K562 (cell line): ENCODE measurements around the gene PLCD1. TPM values are rescaled to one million over a fixed set of nuclear protein-coding genes. Genes with fewer than 3 reads are reported as not detected.
A peak's percentile ranks its signal among the peaks of the same experiment; 100 is the strongest.
"Not testable (repeated sequence)": the region's sequence is repeated elsewhere in the genome, so short reads cannot be mapped to it uniquely, and the experiment has no call there.

Experiments used
- ATAC-seq: fragments of 200-7000 bp; cut with Tn5 transposase; 3 replicates; pipeline ENCODE4 v1.9.1; 2020; ENCODE audit warnings: moderate library complexity
- BruUV-seq: library from RNA; stranded (reverse); fragments of 400-500 nt; replicated peaks from 2 replicates; lab custom pipeline; 2021; lab: Mats Ljungman, UMichigan
- CTCF ChIA-PET: fragments of 300-600 bp; formaldehyde crosslinking; extraction: SDS; loops from one replicate; lab custom pipeline; 2021; ENCODE audit warnings: low intra/inter-chr PET ratio; lab: Yijun Ruan, JAX
- POLR2A ChIA-PET: fragments of 300-600, 350-650 bp; sonication (Branson Sonifier 250); formaldehyde crosslinking; extraction: SDS; loops from one replicate; lab custom pipeline; 2021; ENCODE audit warnings: antibody characterized with exemption, inconsistent platforms; lab: Yijun Ruan, JAX
- DNase-seq, 4 experiments: peaks; one replicate each; pipeline versions ENCODE4 v3.0.0 to v3.0.0-alpha.2; 2011 to 2018; ENCODE audit warnings: low spot score in 3 of 4, mixed read lengths in 3 of 4; ENCODE audit errors: extremely low read depth in 1 of 4
- FAIRE-seq: peaks from 2 replicates; lab custom pipeline; 2011; peaks lifted over from hg19 to GRCh38; lab: Jason Lieb, UNC
- H2AFZ ChIP-seq: 2 replicates; pipeline ENCODE4 v1.6.0; 2011; ENCODE audit warnings: low read depth, low read length, control low read depth, inconsistent platforms
- H3K27ac ChIP-seq: fragments of 200-600 bp; 3 replicates; pipeline ENCODE4 v1.8.0; 2011; ENCODE audit warnings: low read depth, mild to moderate bottlenecking, control low read depth, inconsistent platforms, low read length, moderate library complexity, mixed read lengths; ENCODE audit errors: extremely low read depth
- H3K27me3 ChIP-seq, 2 experiments: fragments of 300-600 bp in 1 of 2; 2 replicates in 1 of 2; 3 replicates in 1 of 2; pipeline versions ENCODE4 v1.6.0 to v1.8.0; 2011; ENCODE audit warnings: inconsistent platforms in 2 of 2, low read length in 2 of 2, mild to moderate bottlenecking in 1 of 2, mixed read lengths in 1 of 2, moderate library complexity in 1 of 2; ENCODE audit not compliant: control insufficient read depth in 2 of 2, insufficient read depth in 2 of 2
- H3K36me3 ChIP-seq: fragments of 300-600 bp; 3 replicates; pipeline ENCODE4 v1.8.0; 2011; ENCODE audit warnings: mild to moderate bottlenecking, low read length, inconsistent platforms; ENCODE audit not compliant: control insufficient read depth, insufficient read depth
- H3K4me1 ChIP-seq, 2 experiments: fragments of 200-600 bp in 1 of 2; replicated peaks in 1 of 2; 2 replicates in 1 of 2; 3 replicates in 1 of 2; pipeline versions ENCODE4 v1.5.1 to v1.8.0; 2011; ENCODE audit warnings: inconsistent platforms in 2 of 2, low read length in 2 of 2, mild to moderate bottlenecking in 1 of 2, mixed read lengths in 1 of 2, moderate library complexity in 1 of 2; ENCODE audit not compliant: control insufficient read depth in 2 of 2, insufficient read depth in 2 of 2
- H3K4me2 ChIP-seq: 2 replicates; pipeline ENCODE4 v1.6.1; 2011; ENCODE audit warnings: low read length, control low read depth, inconsistent platforms, mixed read lengths; ENCODE audit not compliant: insufficient read depth
- H3K4me3 ChIP-seq: fragments of 200-600 bp; sonication (generic), shearing (Covaris generic); 2 replicates; pipeline ENCODE4 v1.5.1; 2016; ENCODE audit warnings: control low read depth, inconsistent platforms
- H3K79me2 ChIP-seq: fragments of 200-600 bp; 3 replicates; pipeline ENCODE4 v1.8.0; 2011; ENCODE audit warnings: low read length, inconsistent platforms; ENCODE audit not compliant: control insufficient read depth, insufficient read depth
- H3K9ac ChIP-seq, 2 experiments: 2 replicates each; pipeline versions ENCODE4 v1.6.0 to v1.6.1; 2011; ENCODE audit warnings: low read depth in 2 of 2, low read length in 2 of 2, control low read depth in 1 of 2, inconsistent platforms in 1 of 2, mild to moderate bottlenecking in 1 of 2, mixed read lengths in 1 of 2; ENCODE audit not compliant: insufficient read depth in 1 of 2
- H3K9me1 ChIP-seq: one replicate; pipeline ENCODE4 v1.6.0; 2011; ENCODE audit warnings: inconsistent platforms, mild to moderate bottlenecking, low read length, moderate library complexity; ENCODE audit not compliant: control insufficient read depth, insufficient read depth
- H3K9me3 ChIP-seq: replicated peaks from 2 replicates; pipeline ENCODE4 v1.5.1; 2011; ENCODE audit warnings: low read depth, low read length, inconsistent platforms; ENCODE audit not compliant: control insufficient read depth, insufficient read depth
- H4K20me1 ChIP-seq: replicated peaks from 2 replicates; pipeline ENCODE4 v1.6.1; 2011; ENCODE audit warnings: low read length, inconsistent platforms, mixed read lengths; ENCODE audit not compliant: control insufficient read depth, insufficient read depth
- ETV6 ChIP-seq, 3 experiments: fragments of 150-350 bp in 1 of 3; sonication (generic) in 1 of 3; formaldehyde crosslinking in 1 of 3; IDR thresholded peaks; 2 replicates each; pipeline versions ENCODE4 v1.6.1 to v1.8.0; 2014 to 2022; ENCODE audit warnings: borderline replicate concordance in 2 of 3, low read depth in 2 of 3, antibody characterized with exemption in 1 of 3, low read length in 1 of 3, mild to moderate bottlenecking in 1 of 3, missing genetic modification reagents in 1 of 3
- NCOA4 ChIP-seq: fragments of 450-650 bp; IDR thresholded peaks from 2 replicates; pipeline ENCODE4 v1.6.1; 2018; ENCODE audit warnings: mild to moderate bottlenecking; ENCODE audit not compliant: partially characterized antibody
- PHTF2 ChIP-seq: fragments of 250-450 bp; sonication (Bioruptor Pico); IDR thresholded peaks from 2 replicates; pipeline ENCODE4 v1.5.0; 2021; ENCODE audit warnings: mild to moderate bottlenecking
- ZBTB2 ChIP-seq: fragments of 450-650 bp; IDR thresholded peaks from 2 replicates; pipeline ENCODE4 v1.6.1; 2016; ENCODE audit warnings: antibody characterized with exemption
- ZKSCAN1 ChIP-seq: fragments of 150-350 bp; IDR thresholded peaks from 2 replicates; pipeline ENCODE4 v1.6.1; 2016; ENCODE audit warnings: low read depth, low read length
- ZNF699 ChIP-seq: fragments of 250-450 bp; sonication (Bioruptor Pico); IDR thresholded peaks from 2 replicates; pipeline ENCODE4 v1.8.0; 2021; ENCODE audit warnings: mild to moderate bottlenecking, moderate library complexity; ENCODE audit not compliant: insufficient replicate concordance
- WGBS: fragments of 100-300 bp; shearing (Covaris generic); methylation state at CpG from one replicate; pipeline ENCODE4 v1.1.6; 2016; ENCODE audit warnings: low coverage, mixed read lengths; ENCODE audit not compliant: insufficient coverage; ENCODE audit errors: missing lambda C conversion rate; 5-methylcytosine and 5-hydroxymethylcytosine counted together
- in situ Hi-C: fragments of 300-500 bp; cut with MboI; formaldehyde crosslinking; loops from 4 replicates; pipeline ENCODE4 v1.15.0; 2018; ENCODE audit warnings: inconsistent platforms, mixed read lengths
- intact Hi-C: fragments of 100-400 bp; cut with micrococcal nuclease; formaldehyde crosslinking; loops from 2 replicates; pipeline ENCODE4 v1.14.2; 2022
- polyA plus RNA-seq, 8 experiments: library from polyadenylated mRNA; depleted of rRNA in 4 of 8; stranded (reverse) in 5 of 8; unstranded in 3 of 8; fragments of >200 nt; fragmentation: Nextera tagmentation in 2 of 8; fragmentation: Illumina TruSeq in 1 of 8; extraction: Ambion mirVana in 2 of 8; extraction: Trizol in 1 of 8; gene quantifications; 2 replicates each; pipeline versions ENCODE4 v1.2.1 to v1.2.3, GENCODE V29; 2011 to 2014; ENCODE audit warnings: inconsistent platforms in 1 of 8, missing spikeins in 1 of 8
- total RNA-seq, 7 experiments: library from RNA; depleted of rRNA in 6 of 7; stranded (reverse); fragments of >200 nt in 6 of 7; fragmentation: Illumina TruSeq in 2 of 7; extraction: Trizol in 2 of 7; gene quantifications; 2 replicates each; pipeline versions ENCODE4 v1.2.1 to v1.2.3, GENCODE V29; 2011 to 2021; ENCODE audit warnings: low replicate concordance in 1 of 7

Gene PLCD1
- total and polyA plus RNA-seq, 9 of the 15 experiments (the other 6 are each of a cell fraction or from before 2014, with no cell fraction given) = 5.4 to 209 (median 116) TPM

GRCh38 chr3:38054499-38055001, 25.1 kb upstream of the PLCD1 start (continued):
- TF ChIP-seq ETV6 (IDR thresholded peaks at IDR 0.05; ENCODE audit: borderline replicate concordance in 1 of 2, low read depth in 2 of 2, low read length in 1 of 2) (no peak), ETV6 (CRISPR knock-in tag; IDR thresholded peaks at IDR 0.05; ENCODE audit: borderline replicate concordance) (no peak), NCOA4 (no peak), ZKSCAN1 (no peak), ZNF699 (no peak), ZBTB2 (no peak), PHTF2 (CRISPR knock-in tag) (no peak)

- H3K36me3 ChIP-seq, H3K27ac ChIP-seq, H3K79me2 ChIP-seq, DNase-seq, CTCF ChIA-PET, H3K9me3 ChIP-seq, H2AFZ ChIP-seq, H4K20me1 ChIP-seq, H3K4me1 ChIP-seq, POLR2A ChIA-PET, intact Hi-C loops, BruUV-seq, H3K4me3 ChIP-seq, H3K9me1 ChIP-seq, H3K4me2 ChIP-seq, in situ Hi-C loops, H3K9ac ChIP-seq, FAIRE-seq: not testable (repeated sequence)
- 4% methylated on average over 6 of the region's 9 CpGs for WGBS
- peak; percentile 18; the same call in 1 of the 3 replicates for ATAC-seq
- peaks cover 54 to 55% of the 10 kb centered on the region in 2 experiments for H3K27me3 ChIP-seq
Measured at GRCh38 chr3:38053813-38054498, 24.5 kb upstream of the PLCD1 start.

- BruUV-seq, H3K79me2 ChIP-seq, H3K9me3 ChIP-seq, H4K20me1 ChIP-seq, in situ Hi-C loops, FAIRE-seq, CTCF ChIA-PET, H3K4me3 ChIP-seq, H2AFZ ChIP-seq, POLR2A ChIA-PET, H3K27ac ChIP-seq, H3K9ac ChIP-seq, H3K9me1 ChIP-seq, H3K36me3 ChIP-seq, ATAC-seq, H3K4me1 ChIP-seq, H3K4me2 ChIP-seq, intact Hi-C loops, DNase-seq: not testable (repeated sequence)
- H3K27me3 ChIP-seq = peaks cover 56 to 59% of the 10 kb centered on the region in 2 experiments
- 5% methylated on average over 9 of the region's 32 CpGs for WGBS
Measured at GRCh38 chr3:38053286-38053685, 23.8 kb upstream of the PLCD1 start.
